SK-N-SH treated with all-trans-retinoic acid at 6 μM for 48 hours (cell line): ENCODE results near the gene KRTAP10-1.

ENCODE experiments used
- PPARA ChIP-seq: fragments of 250-450 bp; sonication (Bioruptor Pico); IDR thresholded peaks from 2 replicates; pipeline ENCODE4 v1.5.0; 2020; ENCODE audit warnings: mild to moderate bottlenecking, borderline replicate concordance
- TSHZ2 ChIP-seq: fragments of 250-450 bp; sonication (Bioruptor Pico); IDR thresholded peaks from 2 replicates; pipeline ENCODE4 v1.5.0; 2020; ENCODE audit warnings: mild to moderate bottlenecking, moderate library complexity
- ZFP30 ChIP-seq: fragments of 450-650 bp; formaldehyde crosslinking; IDR thresholded peaks from 2 replicates; pipeline ENCODE4 v1.5.0; 2022; ENCODE audit warnings: mild to moderate bottlenecking, moderate library complexity
- TF ChIP-seq, protein P1 (sequence below): fragments of 250-450 bp; sonication (Bioruptor Pico); IDR thresholded peaks from 2 replicates; pipeline ENCODE4 v1.8.0; 2021; ENCODE audit warnings: low read depth, mild to moderate bottlenecking, moderate library complexity, borderline replicate concordance

GRCh38 chr21:44516342-44516741, 23.7 kb downstream of the KRTAP10-1 start:
- TF ChIP-seq, protein P1, sequence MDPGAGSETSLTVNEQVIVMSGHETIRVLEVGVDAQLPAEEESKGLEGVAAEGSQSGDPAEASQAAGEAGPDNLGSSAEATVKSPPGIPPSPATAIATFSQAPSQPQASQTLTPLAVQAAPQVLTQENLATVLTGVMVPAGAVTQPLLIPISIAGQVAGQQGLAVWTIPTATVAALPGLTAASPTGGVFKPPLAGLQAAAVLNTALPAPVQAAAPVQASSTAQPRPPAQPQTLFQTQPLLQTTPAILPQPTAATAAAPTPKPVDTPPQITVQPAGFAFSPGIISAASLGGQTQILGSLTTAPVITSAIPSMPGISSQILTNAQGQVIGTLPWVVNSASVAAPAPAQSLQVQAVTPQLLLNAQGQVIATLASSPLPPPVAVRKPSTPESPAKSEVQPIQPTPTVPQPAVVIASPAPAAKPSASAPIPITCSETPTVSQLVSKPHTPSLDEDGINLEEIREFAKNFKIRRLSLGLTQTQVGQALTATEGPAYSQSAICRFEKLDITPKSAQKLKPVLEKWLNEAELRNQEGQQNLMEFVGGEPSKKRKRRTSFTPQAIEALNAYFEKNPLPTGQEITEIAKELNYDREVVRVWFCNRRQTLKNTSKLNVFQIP, result no peak
- TF ChIP-seq ZFP30, result no peak
- no peak for TF ChIP-seq TSHZ2 (CRISPR knock-in tag)
- TF ChIP-seq PPARA, result no peak
